ENCODE data around the gene TRMT1. TPM values are rescaled to one million over a fixed set of nuclear protein-coding genes. Genes with fewer than 3 reads are reported as not detected.
A peak's percentile ranks its signal among the peaks of the same experiment; 100 is the strongest.
"Not testable (repeated sequence)": the region's sequence is repeated elsewhere in the genome, so short reads cannot be mapped to it uniquely, and the experiment has no call there.

Gene TRMT1
- total RNA-seq, 1 donor from 2014 or later: 74.7 TPM

DNA sequence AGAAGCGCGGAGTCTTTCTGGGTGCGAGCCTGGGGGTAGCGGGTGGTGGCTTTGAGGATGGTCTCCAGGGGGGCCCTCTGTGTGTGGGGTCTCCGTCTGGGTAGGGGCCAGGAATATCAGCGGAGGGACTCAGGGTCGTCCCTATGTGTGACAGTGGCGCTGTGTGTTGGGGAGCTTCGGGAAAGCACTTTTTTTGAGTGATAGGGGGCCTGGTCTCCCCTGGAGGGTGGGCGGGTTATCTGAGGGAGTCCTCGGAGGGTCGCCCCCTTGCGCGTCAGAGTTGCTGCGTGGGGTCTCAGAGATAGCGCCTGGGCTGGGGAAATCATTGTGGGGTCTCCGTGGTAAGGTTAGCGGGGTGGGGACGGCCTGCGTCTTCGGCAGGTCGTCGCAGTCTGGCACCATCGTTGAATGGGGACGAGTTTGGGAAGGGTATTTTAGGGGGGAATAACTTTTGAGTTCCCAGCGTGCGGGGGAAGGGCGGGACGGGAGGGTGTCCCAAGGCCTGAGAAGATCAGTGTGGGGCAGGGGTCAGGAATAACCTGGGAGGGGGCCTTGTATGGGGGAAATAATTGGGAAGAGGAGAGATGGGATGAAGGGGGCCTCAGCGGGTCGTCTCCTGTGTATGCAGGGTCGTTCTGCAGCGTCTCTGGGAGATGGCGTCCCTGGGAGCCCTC lies 34.5 kb upstream of the TRMT1 start:
- TF ChIP-seq, protein P1, sequence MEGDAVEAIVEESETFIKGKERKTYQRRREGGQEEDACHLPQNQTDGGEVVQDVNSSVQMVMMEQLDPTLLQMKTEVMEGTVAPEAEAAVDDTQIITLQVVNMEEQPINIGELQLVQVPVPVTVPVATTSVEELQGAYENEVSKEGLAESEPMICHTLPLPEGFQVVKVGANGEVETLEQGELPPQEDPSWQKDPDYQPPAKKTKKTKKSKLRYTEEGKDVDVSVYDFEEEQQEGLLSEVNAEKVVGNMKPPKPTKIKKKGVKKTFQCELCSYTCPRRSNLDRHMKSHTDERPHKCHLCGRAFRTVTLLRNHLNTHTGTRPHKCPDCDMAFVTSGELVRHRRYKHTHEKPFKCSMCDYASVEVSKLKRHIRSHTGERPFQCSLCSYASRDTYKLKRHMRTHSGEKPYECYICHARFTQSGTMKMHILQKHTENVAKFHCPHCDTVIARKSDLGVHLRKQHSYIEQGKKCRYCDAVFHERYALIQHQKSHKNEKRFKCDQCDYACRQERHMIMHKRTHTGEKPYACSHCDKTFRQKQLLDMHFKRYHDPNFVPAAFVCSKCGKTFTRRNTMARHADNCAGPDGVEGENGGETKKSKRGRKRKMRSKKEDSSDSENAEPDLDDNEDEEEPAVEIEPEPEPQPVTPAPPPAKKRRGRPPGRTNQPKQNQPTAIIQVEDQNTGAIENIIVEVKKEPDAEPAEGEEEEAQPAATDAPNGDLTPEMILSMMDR (IDR thresholded peaks at IDR 0.05; ENCODE audit: insufficient read depth, low read length, poor library complexity, severe bottlenecking): no peak
- H3K27me3 ChIP-seq (ENCODE audit: control insufficient read depth, insufficient read depth, low read length): no peaks in the 10 kb centered on the region
- H3K36me3 ChIP-seq (ENCODE audit: control insufficient read depth, insufficient read depth, low read length): peaks cover 5% of the 10 kb centered on the region
- H3K4me3 ChIP-seq (ENCODE audit: low read depth, low read length): peak overlapping the region; percentile 72
- DNase-seq (ENCODE audit: low read depth): no peak

DNA sequence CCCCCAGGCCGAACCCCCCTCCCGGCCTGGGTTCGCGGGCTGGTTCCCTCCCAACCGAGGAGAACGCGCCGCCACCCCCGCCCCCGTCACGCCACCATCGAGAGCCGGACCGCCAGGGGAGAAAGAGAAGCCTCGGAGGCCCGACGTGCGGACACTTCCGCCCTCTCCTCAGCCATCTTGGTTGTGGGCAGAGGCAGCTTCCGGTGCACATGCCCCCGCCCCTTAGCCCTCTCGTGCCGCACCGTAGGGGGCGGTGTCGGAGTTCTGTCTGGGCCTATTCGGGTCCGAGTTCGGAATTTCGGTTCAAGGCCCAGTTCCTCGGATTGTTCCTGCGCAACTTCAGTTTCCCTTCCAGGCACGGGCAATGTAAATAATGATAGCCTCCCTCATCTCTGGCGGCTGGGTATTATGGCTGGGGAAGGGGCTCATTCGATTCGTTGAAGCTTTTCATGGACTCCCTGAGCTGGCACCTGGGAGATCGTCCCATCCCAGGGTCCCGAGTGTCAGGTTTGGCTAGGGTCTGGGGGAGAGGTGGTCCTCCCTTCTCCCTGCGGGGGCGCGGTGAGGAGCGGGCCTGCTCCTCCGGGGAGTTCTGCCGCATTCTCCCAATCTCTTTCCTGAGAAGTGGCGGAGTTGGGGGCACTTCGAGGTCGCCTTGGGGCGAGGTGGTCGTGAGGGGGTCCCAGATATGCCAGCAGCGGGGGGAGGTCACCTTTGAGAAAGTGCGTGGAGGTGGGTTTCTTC lies 33.8 kb upstream of the TRMT1 start, which contains the start of the genes IER2 and STX10:
TSS of gene IER2 (plus strand) at position 225 of the 744 bp plus-strand sequence. CDS start 2,776 bp downstream, outside the sequence.
TSS of gene STX10 (minus strand) at position 189 of the 744 bp plus-strand sequence. CDS start 202 bp downstream, outside the sequence.
- Histone ChIP-seq H3K27me3 (ENCODE audit: control insufficient read depth, insufficient read depth, low read length) (no peaks in the 10 kb centered on the region), H3K36me3 (ENCODE audit: control insufficient read depth, insufficient read depth, low read length) (peaks cover 5% of the 10 kb centered on the region), H3K4me3 (ENCODE audit: low read depth, low read length) (peak within 1 kb of the TSS; percentile 72)
- TF ChIP-seq, protein P1 (IDR thresholded peaks at IDR 0.05; ENCODE audit: insufficient read depth, low read length, poor library complexity, severe bottlenecking): peak; percentile 62
- no peak for DNase-seq (ENCODE audit: low read depth)

DNA sequence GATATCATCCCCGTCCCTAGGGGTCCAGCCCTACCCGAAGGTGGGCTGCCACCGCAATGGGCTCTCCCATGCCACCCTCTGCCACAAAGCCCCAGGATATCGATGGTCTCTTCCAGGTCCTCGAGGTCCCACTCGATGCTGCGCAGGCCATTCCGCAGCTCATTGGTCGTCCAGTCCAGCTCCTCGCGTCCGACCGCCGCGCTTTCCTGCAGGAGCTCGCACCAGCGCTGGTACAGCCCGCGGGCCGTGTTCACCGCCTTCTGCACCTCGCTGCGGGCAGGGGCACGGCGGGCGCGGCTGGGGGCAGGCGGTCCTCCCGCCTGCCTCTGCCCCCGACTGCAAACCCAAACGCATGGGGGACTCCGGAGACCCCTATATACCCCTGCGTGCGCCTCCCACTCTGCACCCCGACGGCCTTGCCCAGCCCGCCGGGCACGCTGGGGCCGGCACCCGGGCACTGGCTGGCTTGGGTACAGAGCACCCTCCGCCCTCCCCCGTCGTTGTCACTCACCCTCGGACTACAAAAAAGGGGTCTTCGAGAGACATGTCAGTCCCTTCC lies 33.2 kb upstream of the TRMT1 start:
- TF ChIP-seq, protein P1 (IDR thresholded peaks at IDR 0.05; ENCODE audit: insufficient read depth, low read length, poor library complexity, severe bottlenecking): no peak
- H3K4me3 ChIP-seq (ENCODE audit: low read depth, low read length): peak overlapping the region; percentile 72
- DNase-seq (ENCODE audit: low read depth): no peak
- H3K36me3 ChIP-seq (ENCODE audit: control insufficient read depth, insufficient read depth, low read length): peaks cover 3% of the 10 kb centered on the region
- no peaks in the 10 kb centered on the region for H3K27me3 ChIP-seq (ENCODE audit: control insufficient read depth, insufficient read depth, low read length)

DNA sequence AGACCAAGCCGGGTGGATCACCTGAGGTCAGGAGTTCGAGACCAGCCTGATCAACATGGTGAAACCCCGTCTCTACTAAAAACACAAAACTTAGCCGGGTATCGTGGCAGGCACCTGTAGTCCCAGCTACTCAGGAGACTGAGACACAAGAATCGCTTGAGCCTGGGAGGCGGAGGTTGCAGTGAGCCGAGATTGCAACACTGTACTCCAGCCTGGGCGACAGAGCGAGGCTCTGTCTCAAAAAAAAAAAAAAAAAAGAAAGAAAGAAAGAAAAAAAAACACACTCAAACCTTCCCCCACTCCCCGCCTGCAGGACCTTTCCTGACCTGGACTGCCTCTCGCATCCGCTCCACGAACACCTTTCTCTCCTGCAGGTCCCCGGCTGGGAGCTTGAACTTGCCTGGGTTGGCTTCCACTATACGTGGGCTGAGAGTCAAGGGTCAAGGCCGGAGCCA lies 32.7 kb upstream of the TRMT1 start:
- H3K4me3 ChIP-seq (ENCODE audit: low read depth, low read length): peak overlapping the region; percentile 72
- DNase-seq (ENCODE audit: low read depth); H3K36me3 ChIP-seq (ENCODE audit: control insufficient read depth, insufficient read depth, low read length); H3K27me3 ChIP-seq (ENCODE audit: control insufficient read depth, insufficient read depth, low read length): not testable (repeated sequence)

DNA sequence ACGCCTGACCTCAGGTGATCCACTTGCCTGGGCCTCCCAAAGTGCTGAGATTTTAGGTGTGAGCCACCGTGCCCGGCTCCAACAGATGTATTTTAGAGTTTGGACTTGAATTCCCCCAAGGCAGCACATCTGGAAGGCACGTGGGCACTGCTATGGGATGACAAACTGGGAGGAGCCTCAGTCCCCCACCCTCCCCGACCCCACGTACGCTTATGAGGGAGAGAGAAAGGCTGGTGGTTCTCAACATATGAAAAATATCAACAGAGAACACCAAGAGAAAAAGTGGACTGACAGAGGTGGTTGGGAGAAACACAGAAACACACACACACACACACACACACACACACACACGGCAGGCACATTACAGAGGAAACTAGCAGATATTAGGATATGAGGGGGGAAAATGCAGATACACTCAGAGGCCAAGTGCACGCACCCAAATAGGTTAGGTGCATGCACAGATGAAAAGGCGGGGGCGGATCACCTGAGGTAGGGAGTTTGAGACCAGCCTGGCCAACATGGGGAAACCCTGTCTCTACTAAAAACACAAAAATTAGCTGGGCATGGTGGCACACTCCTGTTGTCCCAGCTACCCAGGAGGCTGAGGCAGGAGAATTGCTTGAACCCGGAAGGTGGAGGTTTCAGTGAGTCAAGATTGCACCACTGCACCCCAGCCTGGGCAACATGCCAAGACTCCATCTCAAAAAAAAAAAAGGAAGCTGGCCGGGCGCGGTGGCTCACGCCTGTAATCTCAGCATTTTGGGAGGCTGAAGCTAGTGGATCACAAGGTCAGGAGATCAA lies 30.4 kb upstream of the TRMT1 start:
- Histone ChIP-seq H3K27me3 (ENCODE audit: control insufficient read depth, insufficient read depth, low read length) (no peaks in the 10 kb centered on the region), H3K36me3 (ENCODE audit: control insufficient read depth, insufficient read depth, low read length) (peaks cover 5% of the 10 kb centered on the region), H3K4me3 (ENCODE audit: low read depth, low read length) (no peak overlapping the region)
- DNase-seq (ENCODE audit: low read depth): no peak
- TF ChIP-seq, protein P1 (IDR thresholded peaks at IDR 0.05; ENCODE audit: insufficient read depth, low read length, poor library complexity, severe bottlenecking): no peak

Measured in kidney epithelial cell (primary cell).